HepG2 (cell line): ENCODE results near the gene NAV1. TPM values are rescaled to one million over a fixed set of nuclear protein-coding genes. Genes with fewer than 3 reads are reported as not detected.

Experiments
- ATAC-seq: fragments of 200-7000 bp; cut with Tn5 transposase; 3 replicates; pipeline ENCODE4 v1.9.1; 2020; ENCODE audit warnings: mild to moderate bottlenecking, moderate library complexity
- BruUV-seq: library from RNA; stranded (reverse); fragments of 400-500 nt; replicated peaks from 2 replicates; lab custom pipeline; 2021; lab: Mats Ljungman, UMichigan
- CTCF ChIA-PET: fragments of 300-600 bp; formaldehyde crosslinking; extraction: SDS; loops from one replicate; lab custom pipeline; 2021; ENCODE audit warnings: low total read pairs, inconsistent platforms, low intra/inter-chr PET ratio; lab: Yijun Ruan, JAX
- POLR2A ChIA-PET: fragments of 350-600 bp; sonication (Branson Sonifier 250); formaldehyde crosslinking; loops from one replicate; lab custom pipeline; 2020; ENCODE audit warnings: antibody characterized with exemption, inconsistent platforms; lab: Yijun Ruan, JAX
- DNase-seq: peaks from one replicate; pipeline ENCODE4 v3.0.0-alpha.2; 2015; ENCODE audit warnings: low spot score
- FAIRE-seq: peaks from 3 replicates; lab custom pipeline; 2011; peaks lifted over from hg19 to GRCh38; lab: Jason Lieb, UNC
- H2AFZ ChIP-seq: one replicate; pipeline ENCODE4 v1.6.1; 2011; ENCODE audit warnings: low read length, inconsistent platforms
- H3K27ac ChIP-seq: fragments of 300-600 bp; 3 replicates; pipeline ENCODE4 v1.8.0; 2011; ENCODE audit warnings: mixed run types, mild to moderate bottlenecking, mixed read lengths, low read length, inconsistent platforms; ENCODE audit not compliant: insufficient read depth; ENCODE audit errors: extremely low read length
- H3K27me3 ChIP-seq, 2 experiments: fragments of 200-600 bp in 1 of 2; 2 replicates in 1 of 2; 3 replicates in 1 of 2; pipeline versions ENCODE4 v1.6.0 to v1.8.0; 2011; ENCODE audit warnings: low read length in 2 of 2, mild to moderate bottlenecking in 2 of 2, moderate library complexity in 2 of 2, inconsistent platforms in 1 of 2; ENCODE audit not compliant: insufficient read depth in 2 of 2, control insufficient read depth in 1 of 2
- H3K36me3 ChIP-seq, 2 experiments: fragments of 200-600 bp in 1 of 2; replicated peaks in 1 of 2; 2 replicates in 1 of 2; 3 replicates in 1 of 2; pipeline versions ENCODE4 v1.5.1 to v1.8.0; 2011; ENCODE audit warnings: low read length in 2 of 2, inconsistent platforms in 1 of 2; ENCODE audit not compliant: insufficient read depth in 2 of 2, control insufficient read depth in 1 of 2
- H3K4me1 ChIP-seq: 2 replicates; pipeline ENCODE4 v1.5.1; 2012; ENCODE audit warnings: low read length, inconsistent platforms; ENCODE audit not compliant: insufficient read depth
- H3K4me2 ChIP-seq: 2 replicates; pipeline ENCODE4 v1.6.0; 2011; ENCODE audit warnings: low read depth, low read length, inconsistent platforms
- H3K4me3 ChIP-seq, 3 experiments: fragments of 200-600 bp in 1 of 3; sonication (generic), shearing (Covaris generic) in 1 of 3; replicated peaks in 1 of 3; 2 replicates each; pipeline ENCODE4 v1.5.1; 2011 to 2016; ENCODE audit warnings: low read length in 3 of 3, inconsistent platforms in 2 of 3, low read depth in 2 of 3, mild to moderate bottlenecking in 2 of 3, control low read depth in 1 of 3, mixed read lengths in 1 of 3; ENCODE audit not compliant: insufficient read depth in 1 of 3
- H3K79me2 ChIP-seq: one replicate; pipeline ENCODE4 v1.6.1; 2011; ENCODE audit warnings: low read length, inconsistent platforms; ENCODE audit not compliant: insufficient read depth
- H3K9ac ChIP-seq: 2 replicates; pipeline ENCODE4 v1.6.0; 2011; ENCODE audit warnings: mild to moderate bottlenecking, low read depth, low read length, inconsistent platforms; ENCODE audit not compliant: insufficient read depth
- H3K9me3 ChIP-seq: 2 replicates; pipeline ENCODE4 v1.5.1; 2012; ENCODE audit warnings: mild to moderate bottlenecking, low read length
- H4K20me1 ChIP-seq: 2 replicates; pipeline ENCODE4 v1.6.0; 2011; ENCODE audit warnings: inconsistent platforms, mild to moderate bottlenecking, low read length, moderate library complexity; ENCODE audit not compliant: insufficient read depth
- CBX1 ChIP-seq: IDR thresholded peaks from one replicate; pipeline ENCODE4 v1.6.1; 2016; ENCODE audit warnings: antibody characterized with exemption, low read depth
- FOSL2 ChIP-seq: sonication (generic); formaldehyde crosslinking; IDR thresholded peaks from 2 replicates; pipeline ENCODE4 v1.4.0; 2020; ENCODE audit warnings: missing genetic modification reagents
- MLLT10 ChIP-seq: sonication (generic); formaldehyde crosslinking; IDR thresholded peaks from 2 replicates; pipeline ENCODE4 v1.4.0; 2020; ENCODE audit warnings: missing genetic modification reagents
- ONECUT2 ChIP-seq: sonication (generic); formaldehyde crosslinking; IDR thresholded peaks from 2 replicates; pipeline ENCODE4 v1.4.0; 2020; ENCODE audit warnings: missing genetic modification reagents
- SMAD1 ChIP-seq: sonication (generic); formaldehyde crosslinking; IDR thresholded peaks from 2 replicates; pipeline ENCODE4 v1.4.0; 2020; ENCODE audit warnings: missing genetic modification reagents, low read depth, mild to moderate bottlenecking, borderline replicate concordance
- TSC22D2 ChIP-seq: sonication (generic); formaldehyde crosslinking; IDR thresholded peaks from 2 replicates; pipeline ENCODE4 v1.5.1; 2020; ENCODE audit warnings: missing genetic modification reagents, mild to moderate bottlenecking, borderline replicate concordance
- ZEB1 ChIP-seq: IDR thresholded peaks from 2 replicates; pipeline ENCODE4 v1.6.1; 2012; ENCODE audit warnings: mild to moderate bottlenecking, low read depth, inconsistent platforms; ENCODE audit not compliant: insufficient replicate concordance
- ZNF280B ChIP-seq: sonication (generic); formaldehyde crosslinking; IDR thresholded peaks from 2 replicates; pipeline ENCODE4 v1.5.0; 2020; ENCODE audit warnings: missing genetic modification reagents, mild to moderate bottlenecking, borderline replicate concordance
- ZNF441 ChIP-seq: sonication (generic); formaldehyde crosslinking; IDR thresholded peaks from 2 replicates; pipeline ENCODE4 v1.7.0; 2021; ENCODE audit warnings: missing genetic modification reagents, borderline replicate concordance
- ZNF569 ChIP-seq: sonication (generic); formaldehyde crosslinking; IDR thresholded peaks from 2 replicates; pipeline ENCODE4 v1.5.0; 2020; ENCODE audit warnings: mild to moderate bottlenecking, missing genetic modification reagents, moderate library complexity, borderline replicate concordance
- ZNF644 ChIP-seq: IDR thresholded peaks from 2 replicates; pipeline ENCODE4 v1.6.1; 2016; ENCODE audit warnings: low read depth
- WGBS: methylation state at CpG from one replicate; pipeline ENCODE4 v1.1.6; 2017; ENCODE audit warnings: low lambda C conversion rate; 5-methylcytosine and 5-hydroxymethylcytosine counted together
- in situ Hi-C: cut with HindIII; loops from 2 replicates; pipeline ENCODE4 v1.10.0; 2017; ENCODE audit warnings: low pct_unique_long_range_greater_than_20kb; ENCODE audit not compliant: extremely low pct_ligation_motif_present
- intact Hi-C: fragments of 100-400 bp; cut with micrococcal nuclease; formaldehyde crosslinking; loops from one replicate; pipeline ENCODE4 v1.10.0; 2022; ENCODE audit not compliant: unreplicated experiment
- polyA plus RNA-seq, 8 experiments: library from polyadenylated mRNA; depleted of rRNA in 3 of 8; stranded (reverse) in 7 of 8; unstranded in 1 of 8; fragments of >200 nt; fragmentation: Illumina TruSeq in 4 of 8; extraction: Trizol in 4 of 8; gene quantifications; 2 replicates each; pipeline versions ENCODE4 v1.2.1 to v1.2.3, GENCODE V29; 2011 to 2016; ENCODE audit warnings: low read depth in 4 of 8, missing spikeins in 1 of 8, mixed read lengths in 1 of 8; ENCODE audit not compliant: insufficient read depth in 1 of 8
- total RNA-seq, 5 experiments: library from RNA; depleted of rRNA; stranded (reverse); fragments of >200 nt; fragmentation: Illumina TruSeq; extraction: Trizol; gene quantifications; 2 replicates each; pipeline ENCODE4 v1.2.3, GENCODE V29; 2016; ENCODE audit warnings: low read depth in 1 of 5
- TF ChIP-seq, protein P1 (sequence below): sonication (generic); IDR thresholded peaks from 2 replicates; pipeline ENCODE4 v1.6.1; 2016; ENCODE audit warnings: low read depth, borderline replicate concordance

Gene NAV1
- total and polyA plus RNA-seq, 2 of the 13 experiments (the other 11 are each of a cell fraction or from before 2014, with no cell fraction given) = not detected

GRCh38 chr1:201511396-201511940 lies 27.5 kb upstream of the NAV1 start:
- intact Hi-C loops = no loop called here
- POLR2A ChIA-PET = interaction anchor here (1.2 to 4.7 kb wide), 5 partner anchors 8 to 111 kb away, joined by 3 to 45 read pairs (median 11); partner anchors contain the start of gene PHLDA3
- in situ Hi-C loops = loop anchor here (5.0 kb wide), 2 partner anchors 34 to 64 kb away; no protein-coding TSS in a partner anchor
- H3K4me2 ChIP-seq = 0 out of 2 replicates have a peak overlapping the region, but pooled peaks have one; percentile 68
- H3K27me3 ChIP-seq = peaks cover 1 to 14% of the 10 kb centered on the region in 2 experiments; a peak in 2 of 5 replicates
- no peaks in the 10 kb centered on the region for H3K9me3 ChIP-seq
- WGBS = 76% methylated on average over 6 of the region's 6 CpGs
- no peaks in the 10 kb centered on the region for H4K20me1 ChIP-seq
- no peaks in the 10 kb centered on the region for H3K36me3 ChIP-seq
- H2AFZ ChIP-seq = no peak overlapping the region
- H3K4me1 ChIP-seq = peaks cover 26% of the 10 kb centered on the region
- no peak for FAIRE-seq
- no peak for ATAC-seq
- H3K27ac ChIP-seq = no peak overlapping the region
- BruUV-seq = no TSS peak
- no peak overlapping the region for H3K9ac ChIP-seq
- TF ChIP-seq, protein P1, sequence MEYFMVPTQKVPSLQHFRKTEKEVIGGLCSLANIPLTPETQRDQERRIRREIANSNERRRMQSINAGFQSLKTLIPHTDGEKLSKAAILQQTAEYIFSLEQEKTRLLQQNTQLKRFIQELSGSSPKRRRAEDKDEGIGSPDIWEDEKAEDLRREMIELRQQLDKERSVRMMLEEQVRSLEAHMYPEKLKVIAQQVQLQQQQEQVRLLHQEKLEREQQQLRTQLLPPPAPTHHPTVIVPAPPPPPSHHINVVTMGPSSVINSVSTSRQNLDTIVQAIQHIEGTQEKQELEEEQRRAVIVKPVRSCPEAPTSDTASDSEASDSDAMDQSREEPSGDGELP = no peak
- TF ChIP-seq ZNF644 (no peak), ONECUT2 (CRISPR knock-in tag) (no peak), MLLT10 (no peak), SMAD1 (CRISPR knock-in tag) (no peak), CBX1 (no peak), ZNF569 (CRISPR knock-in tag) (no peak), ZNF280B (CRISPR knock-in tag) (no peak), ZNF441 (no peak), FOSL2 (CRISPR knock-in tag) (no peak), TSC22D2 (CRISPR knock-in tag) (no peak), ZEB1 (no peak)
- H3K4me3 ChIP-seq = no peak overlapping the region
- CTCF ChIA-PET = interaction anchor here (8.4 kb wide), 1 partner anchor 30 kb away, joined by 226 read pairs; no protein-coding TSS in a partner anchor
- H3K79me2 ChIP-seq = no peaks in the 10 kb centered on the region
- DNase-seq = no peak
